Gastroesophageal sphincter (tissue), 3 donors: ENCODE results near the gene C12orf60.

Experiments
- EP300 ChIP-seq: sonication (generic); formaldehyde crosslinking; IDR thresholded peaks from one replicate; pipeline ENCODE4 v1.6.1; 2017; ENCODE audit warnings: antibody characterized with exemption, mild to moderate bottlenecking
- POLR2A ChIP-seq, 2 donors: fragments of 450-650 bp; IDR thresholded peaks; one replicate each; pipeline ENCODE4 v1.6.1; 2017; ENCODE audit warnings: antibody characterized with exemption in 2 of 2, mild to moderate bottlenecking in 2 of 2, moderate library complexity in 1 of 2
- POLR2AphosphoS5 ChIP-seq: sonication (generic); formaldehyde crosslinking; IDR thresholded peaks from one replicate; pipeline ENCODE4 v1.6.1; 2017; ENCODE audit warnings: antibody characterized with exemption
- TF ChIP-seq, protein P1 (sequence below), 4 experiments: fragments of 200-600 bp in 2 of 4; fragments of 450-650 bp in 2 of 4; sonication (generic) in 1 of 4; IDR thresholded peaks; one replicate each; pipeline ENCODE4 v1.5.1; 2017 to 2019; ENCODE audit warnings: antibody characterized with exemption in 4 of 4, mild to moderate bottlenecking in 2 of 4, moderate library complexity in 2 of 4

DNA sequence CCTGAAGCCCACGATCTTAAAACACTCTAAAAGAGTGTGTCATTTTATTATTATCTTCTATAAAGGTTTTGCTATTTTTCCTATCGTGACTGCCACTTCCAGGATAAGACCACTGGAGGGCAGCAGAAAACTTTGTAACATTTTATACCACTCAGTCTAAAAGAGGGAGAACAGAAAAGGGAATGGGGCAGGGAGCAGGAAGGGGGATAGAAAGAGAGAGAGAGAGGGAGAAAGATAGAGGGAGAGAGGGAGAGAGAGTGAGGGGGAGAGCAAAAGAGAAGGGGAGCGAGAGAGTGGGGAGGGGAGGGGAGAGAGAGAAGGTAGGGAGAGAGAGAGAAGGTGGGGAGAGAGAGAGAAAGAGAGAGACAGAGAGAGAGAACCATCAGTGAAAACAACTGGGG lies 41.9 kb downstream of the C12orf60 start:
- TF ChIP-seq, protein P1, sequence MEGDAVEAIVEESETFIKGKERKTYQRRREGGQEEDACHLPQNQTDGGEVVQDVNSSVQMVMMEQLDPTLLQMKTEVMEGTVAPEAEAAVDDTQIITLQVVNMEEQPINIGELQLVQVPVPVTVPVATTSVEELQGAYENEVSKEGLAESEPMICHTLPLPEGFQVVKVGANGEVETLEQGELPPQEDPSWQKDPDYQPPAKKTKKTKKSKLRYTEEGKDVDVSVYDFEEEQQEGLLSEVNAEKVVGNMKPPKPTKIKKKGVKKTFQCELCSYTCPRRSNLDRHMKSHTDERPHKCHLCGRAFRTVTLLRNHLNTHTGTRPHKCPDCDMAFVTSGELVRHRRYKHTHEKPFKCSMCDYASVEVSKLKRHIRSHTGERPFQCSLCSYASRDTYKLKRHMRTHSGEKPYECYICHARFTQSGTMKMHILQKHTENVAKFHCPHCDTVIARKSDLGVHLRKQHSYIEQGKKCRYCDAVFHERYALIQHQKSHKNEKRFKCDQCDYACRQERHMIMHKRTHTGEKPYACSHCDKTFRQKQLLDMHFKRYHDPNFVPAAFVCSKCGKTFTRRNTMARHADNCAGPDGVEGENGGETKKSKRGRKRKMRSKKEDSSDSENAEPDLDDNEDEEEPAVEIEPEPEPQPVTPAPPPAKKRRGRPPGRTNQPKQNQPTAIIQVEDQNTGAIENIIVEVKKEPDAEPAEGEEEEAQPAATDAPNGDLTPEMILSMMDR (IDR thresholded peaks at IDR 0.05), result peak; percentile 73 to 90 (median 86)
- TF ChIP-seq POLR2A (IDR thresholded peaks at IDR 0.05), result no peak
- no peak for TF ChIP-seq POLR2AphosphoS5
- no peak for TF ChIP-seq EP300
